Measurements from ENCODE around the gene EDARADD. TPM values are rescaled to one million over a fixed set of nuclear protein-coding genes. Genes with fewer than 3 reads are reported as not detected.

Gene EDARADD
- total and polyA plus RNA-seq, 2 of the 8 experiments (the other 6 are each of a cell fraction or from before 2014, with no cell fraction given), result 3.4 to 6.1 TPM

DNA sequence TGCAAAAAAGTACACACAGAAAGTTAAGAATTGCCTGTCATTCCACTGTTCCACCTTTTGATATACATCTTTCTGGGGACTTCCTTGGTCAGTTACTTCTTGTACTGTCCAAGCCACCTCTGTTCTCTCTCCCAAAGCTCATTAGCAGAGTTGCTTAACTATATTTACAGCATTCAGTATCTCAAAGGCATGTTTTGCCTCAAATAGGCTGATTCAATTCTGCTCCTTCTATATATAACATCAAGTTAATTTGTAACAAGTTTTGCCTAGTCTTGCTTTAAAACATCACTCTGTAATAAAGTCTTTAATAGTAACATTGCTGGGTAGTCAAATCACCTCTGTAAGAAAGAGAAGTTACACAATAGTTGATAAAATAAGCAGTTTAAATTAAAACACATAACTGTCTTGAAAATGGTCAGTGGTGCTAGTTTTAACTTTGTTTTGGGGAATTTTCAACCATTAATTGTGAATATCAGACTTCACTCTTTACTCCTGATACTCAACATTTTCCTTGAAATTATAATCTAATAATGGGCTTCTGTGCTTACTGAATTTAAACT lies 35.7 kb downstream of the EDARADD start (continued):
- TF ChIP-seq SUZ12 (IDR thresholded peaks at IDR 0.05; ENCODE audit: low read length) (no peak), BACH1 (IDR thresholded peaks at IDR 0.05; ENCODE audit: low read length) (no peak), SIX5 (IDR thresholded peaks at IDR 0.05; ENCODE audit: low read depth, low read length) (no peak)
